Peyer's patch (tissue), 4 donors: ENCODE data around the gene LOXL3.

Source experiments
- CTCF ChIP-seq, 6 experiments: fragments of 450-650 bp in 4 of 6; fragments of 200-600 bp in 2 of 6; sonication (generic) in 1 of 6; IDR thresholded peaks; one replicate each; pipeline ENCODE4 v1.5.1; 2017 to 2019; ENCODE audit warnings: antibody characterized with exemption in 6 of 6, mild to moderate bottlenecking in 3 of 6, moderate library complexity in 1 of 6
- POLR2A ChIP-seq, 2 donors: fragments of 450-650 bp; IDR thresholded peaks; one replicate each; pipeline ENCODE4 v1.5.1; 2017; ENCODE audit warnings: antibody characterized with exemption in 2 of 2, mild to moderate bottlenecking in 2 of 2, moderate library complexity in 2 of 2

- TF ChIP-seq CTCF (IDR thresholded peaks at IDR 0.05) (no peak), POLR2A (IDR thresholded peaks at IDR 0.05) (no peak)
These were observed 15.9 kb upstream of the LOXL3 start for GRCh38 chr2:74569686-74570085.
